Stimulated activated CD8-positive, alpha-beta memory T cell treated with anti-CD3 and anti-CD28 coated beads, Interleukin-4, amount 100 ng/mL, for 48 hours (primary cell): ENCODE data around the gene THRA.

Experiments used
- DNase-seq: peaks from one replicate; pipeline ENCODE4 v3.0.0-alpha.2; 2020

Gene THRA

GRCh38 chr17:40086150-40087044, 23.6 kb downstream of the THRA start:
- DNase-seq = peak; percentile 84

GRCh38 chr17:40087049-40087794, 24.5 kb downstream of the THRA start:
- no peak for DNase-seq

- DNase-seq = no peak
These were observed 25.3 kb downstream of the THRA start for GRCh38 chr17:40087903-40088718.

- no peak for DNase-seq
These were observed 26.5 kb downstream of the THRA start for GRCh38 chr17:40089077-40089895.

- no peak for DNase-seq
These were observed 27.7 kb downstream of the THRA start for GRCh38 chr17:40090237-40091119.

- no peak for DNase-seq
These were observed 29.1 kb downstream of the THRA start for GRCh38 chr17:40091691-40092397.

- DNase-seq = no peak
These were observed 29.8 kb downstream of the THRA start for GRCh38 chr17:40092581-40092980.

- no peak for DNase-seq
These were observed 30.3 kb downstream of the THRA start for GRCh38 chr17:40093005-40093579.

- DNase-seq = no peak
These were observed 30.9 kb downstream of the THRA start for GRCh38 chr17:40093580-40094201.

GRCh38 chr17:40094874-40095273, 32.1 kb downstream of the THRA start:
- no peak for DNase-seq

- no peak for DNase-seq
These were observed 32.7 kb downstream of the THRA start for GRCh38 chr17:40095351-40095943.

GRCh38 chr17:40095944-40096791, 33.4 kb downstream of the THRA start:
- DNase-seq = peak; percentile 84

- DNase-seq = no peak
These were observed 34.3 kb downstream of the THRA start for GRCh38 chr17:40097087-40097486.

GRCh38 chr17:40097931-40098845, 35.4 kb downstream of the THRA start:
- peak; percentile 59 for DNase-seq

GRCh38 chr17:40098846-40099618, 36.3 kb downstream of the THRA start:
- peak; percentile 99 for DNase-seq
